Memory B cell (primary cell): ENCODE measurements around the gene C4BPB.

Experiments used
- ATAC-seq: fragments of 150-1000 bp; cut with Tn5 transposase; 2 replicates; pipeline ENCODE4 v1.10.0; 2021; ENCODE audit warnings: low read depth, mild to moderate bottlenecking, moderate library complexity
- DNase-seq, 2 donors: peaks; one replicate each; pipeline ENCODE4 v3.0.0; 2022; ENCODE audit warnings: low spot score in 2 of 2
- H3K27ac Mint-ChIP-seq: one replicate; pipeline ENCODE4 v1.8.0; 2022; ENCODE audit warnings: mild to moderate bottlenecking, moderate library complexity, mixed read lengths
- H3K27me3 Mint-ChIP-seq: one replicate; pipeline ENCODE4 v1.8.0; 2022; ENCODE audit warnings: mixed read lengths
- H3K36me3 Mint-ChIP-seq: one replicate; pipeline ENCODE4 v1.8.0; 2022; ENCODE audit warnings: mild to moderate bottlenecking, mixed read lengths
- H3K4me1 Mint-ChIP-seq: one replicate; pipeline ENCODE4 v1.8.0; 2022; ENCODE audit warnings: mixed read lengths
- H3K4me3 Mint-ChIP-seq: one replicate; pipeline ENCODE4 v1.8.0; 2022; ENCODE audit warnings: mild to moderate bottlenecking, moderate library complexity, mixed read lengths
- H3K9me3 Mint-ChIP-seq: one replicate; pipeline ENCODE4 v1.8.0; 2022; ENCODE audit warnings: mixed read lengths

C4BPB gene

GRCh38 chr1:207069858-207070506, 18.7 kb upstream of the C4BPB start:
- peaks cover 26% of the 10 kb centered on the region for H3K36me3 Mint-ChIP-seq
- peak overlapping the region; percentile 49 for H3K27ac Mint-ChIP-seq
- DNase-seq (no peak), ATAC-seq (peak; percentile 61)
- H3K27me3 Mint-ChIP-seq = no peaks in the 10 kb centered on the region
- peaks cover 17% of the 10 kb centered on the region for H3K4me1 Mint-ChIP-seq
- H3K4me3 Mint-ChIP-seq = no peak overlapping the region
- H3K9me3 Mint-ChIP-seq = no peaks in the 10 kb centered on the region

- Mint-ChIP-seq H3K36me3 (peaks cover 24% of the 10 kb centered on the region), H3K27ac (no peak overlapping the region), H3K4me1 (peaks cover 17% of the 10 kb centered on the region), H3K9me3 (no peaks in the 10 kb centered on the region), H3K4me3 (no peak overlapping the region), H3K27me3 (no peaks in the 10 kb centered on the region)
- peak; percentile 62 for ATAC-seq
- no peak for DNase-seq
Measured at GRCh38 chr1:207070811-207071210, 17.8 kb upstream of the C4BPB start.

GRCh38 chr1:207071426-207071825, 17.2 kb upstream of the C4BPB start:
- H3K4me1 Mint-ChIP-seq = peaks cover 17% of the 10 kb centered on the region
- no peaks in the 10 kb centered on the region for H3K27me3 Mint-ChIP-seq
- no peaks in the 10 kb centered on the region for H3K9me3 Mint-ChIP-seq
- ATAC-seq (no peak), DNase-seq (no peak)
- peaks cover 22% of the 10 kb centered on the region for H3K36me3 Mint-ChIP-seq
- no peak overlapping the region for H3K27ac Mint-ChIP-seq
- no peak overlapping the region for H3K4me3 Mint-ChIP-seq

GRCh38 chr1:207072233-207072632, 16.4 kb upstream of the C4BPB start:
- Mint-ChIP-seq H3K4me3 (no peak overlapping the region), H3K9me3 (no peaks in the 10 kb centered on the region), H3K36me3 (peaks cover 22% of the 10 kb centered on the region), H3K27me3 (no peaks in the 10 kb centered on the region), H3K4me1 (peaks cover 17% of the 10 kb centered on the region), H3K27ac (no peak overlapping the region)
- DNase-seq = no peak
- no peak for ATAC-seq

- no peak for DNase-seq
Measured at GRCh38 chr1:207073906-207074820, 14.5 kb upstream of the C4BPB start.

GRCh38 chr1:207076181-207076955, 12.3 kb upstream of the C4BPB start:
- H3K4me3 Mint-ChIP-seq = no peak overlapping the region
- H3K36me3 Mint-ChIP-seq = peaks cover 8% of the 10 kb centered on the region
- H3K27ac Mint-ChIP-seq = no peak overlapping the region
- no peaks in the 10 kb centered on the region for H3K9me3 Mint-ChIP-seq
- no peak for DNase-seq
- no peaks in the 10 kb centered on the region for H3K27me3 Mint-ChIP-seq
- ATAC-seq = no peak
- no peaks in the 10 kb centered on the region for H3K4me1 Mint-ChIP-seq

More at GRCh38 chr1:207073906-207074820, 14.5 kb upstream of the C4BPB start:
- Mint-ChIP-seq H3K27ac (no peak overlapping the region), H3K36me3 (peaks cover 11% of the 10 kb centered on the region), H3K27me3 (no peaks in the 10 kb centered on the region), H3K4me3 (no peak overlapping the region), H3K9me3 (no peaks in the 10 kb centered on the region), H3K4me1 (peaks cover 15% of the 10 kb centered on the region)
- ATAC-seq = no peak

- Mint-ChIP-seq H3K27me3 (no peaks in the 10 kb centered on the region), H3K27ac (no peak overlapping the region), H3K4me1 (no peaks in the 10 kb centered on the region), H3K36me3 (peaks cover 8% of the 10 kb centered on the region), H3K9me3 (no peaks in the 10 kb centered on the region), H3K4me3 (no peak overlapping the region)
- DNase-seq (no peak), ATAC-seq (no peak)
Measured at GRCh38 chr1:207077012-207077411, 11.6 kb upstream of the C4BPB start.

- Mint-ChIP-seq H3K36me3 (peaks cover 6% of the 10 kb centered on the region), H3K4me3 (no peak overlapping the region), H3K9me3 (no peaks in the 10 kb centered on the region), H3K27ac (no peak overlapping the region), H3K27me3 (no peaks in the 10 kb centered on the region), H3K4me1 (no peaks in the 10 kb centered on the region)
- ATAC-seq (peak; percentile 94), DNase-seq (peak; percentile 73 to 75)
Measured at GRCh38 chr1:207077470-207078377, 10.9 kb upstream of the C4BPB start.

- Mint-ChIP-seq H3K36me3 (peaks cover 3% of the 10 kb centered on the region), H3K4me1 (no peaks in the 10 kb centered on the region), H3K4me3 (no peak overlapping the region), H3K27ac (no peak overlapping the region), H3K27me3 (peaks cover 2% of the 10 kb centered on the region), H3K9me3 (no peaks in the 10 kb centered on the region)
- ATAC-seq = no peak
- DNase-seq = no peak
Measured at GRCh38 chr1:207078578-207079132, 10.0 kb upstream of the C4BPB start.

- DNase-seq = no peak
- H3K36me3 Mint-ChIP-seq = no peaks in the 10 kb centered on the region
- no peak for ATAC-seq
- no peaks in the 10 kb centered on the region for H3K9me3 Mint-ChIP-seq
- peaks cover 3% of the 10 kb centered on the region for H3K4me1 Mint-ChIP-seq
- peaks cover 2% of the 10 kb centered on the region for H3K27me3 Mint-ChIP-seq
- no peak overlapping the region for H3K4me3 Mint-ChIP-seq
- no peak overlapping the region for H3K27ac Mint-ChIP-seq
Measured at GRCh38 chr1:207079706-207080241, 8.9 kb upstream of the C4BPB start.

GRCh38 chr1:207081088-207081487, 7.6 kb upstream of the C4BPB start:
- Mint-ChIP-seq H3K27me3 (peaks cover 2% of the 10 kb centered on the region), H3K4me3 (no peak overlapping the region), H3K9me3 (no peaks in the 10 kb centered on the region), H3K36me3 (no peaks in the 10 kb centered on the region), H3K4me1 (peaks cover 5% of the 10 kb centered on the region), H3K27ac (no peak overlapping the region)
- ATAC-seq = no peak
- DNase-seq = no peak

- Mint-ChIP-seq H3K27ac (no peak overlapping the region), H3K4me3 (no peak overlapping the region), H3K36me3 (no peaks in the 10 kb centered on the region), H3K4me1 (peaks cover 5% of the 10 kb centered on the region), H3K27me3 (peaks cover 2% of the 10 kb centered on the region), H3K9me3 (no peaks in the 10 kb centered on the region)
- DNase-seq (no peak), ATAC-seq (no peak)
Measured at GRCh38 chr1:207081806-207082205, 6.9 kb upstream of the C4BPB start.

- H3K9me3 Mint-ChIP-seq = no peaks in the 10 kb centered on the region
- ATAC-seq = no peak
- no peak overlapping the region for H3K4me3 Mint-ChIP-seq
- no peak overlapping the region for H3K27ac Mint-ChIP-seq
- no peaks in the 10 kb centered on the region for H3K36me3 Mint-ChIP-seq
- peaks cover 7% of the 10 kb centered on the region for H3K4me1 Mint-ChIP-seq
- DNase-seq = no peak
- H3K27me3 Mint-ChIP-seq = peaks cover 2% of the 10 kb centered on the region
Measured at GRCh38 chr1:207084232-207084631, 4.4 kb upstream of the C4BPB start.
